Fibroblast of the conjunctiva (primary cell): ENCODE measurements around the gene CAPN15.
A peak's percentile ranks its signal among the peaks of the same experiment; 100 is the strongest.

Source experiments
- DNase-seq: peaks from one replicate; pipeline ENCODE4 v3.0.0-alpha.2; 2010; ENCODE audit warnings: low read depth

The CAPN15 gene

DNA sequence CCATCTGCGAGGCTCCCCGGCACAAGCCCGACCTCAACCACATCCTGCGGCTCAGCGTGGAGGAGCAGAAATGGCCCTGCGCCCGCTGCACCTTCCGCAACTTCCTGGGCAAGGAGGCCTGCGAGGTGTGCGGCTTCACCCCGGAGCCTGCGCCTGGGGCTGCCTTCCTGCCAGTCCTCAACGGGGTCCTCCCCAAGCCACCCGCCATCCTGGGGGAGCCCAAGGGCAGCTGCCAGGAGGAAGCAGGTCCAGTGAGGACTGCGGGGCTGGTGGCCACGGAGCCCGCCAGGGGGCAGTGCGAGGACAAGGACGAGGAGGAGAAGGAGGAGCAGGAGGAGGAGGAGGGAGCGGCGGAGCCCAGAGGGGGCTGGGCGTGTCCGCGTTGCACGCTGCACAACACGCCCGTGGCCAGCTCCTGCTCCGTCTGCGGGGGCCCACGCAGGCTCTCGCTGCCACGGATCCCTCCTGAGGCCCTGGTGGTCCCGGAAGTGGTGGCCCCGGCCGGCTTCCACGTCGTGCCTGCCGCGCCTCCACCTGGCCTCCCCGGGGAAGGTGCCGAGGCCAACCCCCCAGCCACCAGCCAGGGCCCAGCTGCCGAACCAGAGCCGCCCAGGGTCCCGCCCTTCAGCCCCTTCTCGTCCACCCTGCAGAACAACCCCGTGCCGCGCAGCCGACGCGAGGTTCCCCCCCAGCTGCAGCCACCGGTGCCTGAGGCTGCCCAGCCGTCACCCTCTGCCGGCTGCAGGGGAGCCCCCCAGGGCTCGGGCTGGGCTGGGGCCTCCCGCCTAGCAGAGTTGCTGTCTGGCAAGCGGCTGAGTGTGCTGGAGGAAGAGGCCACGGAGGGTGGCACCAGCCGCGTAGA lies 19.6 kb downstream of the CAPN15 start:
- no peak for DNase-seq

GRCh38 chr16:548586-548985 lies 21.1 kb downstream of the CAPN15 start:
- no peak for DNase-seq

GRCh38 chr16:549544-550263 lies 22.2 kb downstream of the CAPN15 start:
- no peak for DNase-seq

GRCh38 chr16:551210-551609 lies 23.7 kb downstream of the CAPN15 start:
- no peak for DNase-seq

DNA sequence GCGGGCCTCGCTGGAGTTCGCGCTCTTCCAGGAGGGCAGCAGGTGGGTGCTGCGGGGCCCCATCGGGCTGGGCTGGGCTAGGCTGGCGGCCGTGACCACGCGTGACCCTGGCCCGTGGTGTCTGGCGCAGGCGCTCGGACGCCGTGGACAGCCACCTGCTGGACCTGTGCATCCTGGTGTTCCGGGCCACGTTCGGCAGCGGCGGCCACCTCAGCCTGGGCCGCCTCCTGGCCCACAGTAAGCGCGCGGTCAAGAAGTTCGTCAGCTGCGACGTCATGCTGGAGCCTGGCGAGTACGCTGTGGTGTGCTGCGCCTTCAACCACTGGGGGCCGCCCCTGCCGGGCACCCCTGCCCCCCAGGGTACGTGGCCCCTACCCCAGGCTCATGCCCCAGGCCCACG lies 24.7 kb downstream of the CAPN15 start:
- DNase-seq: no peak

- no peak for DNase-seq
Observed at GRCh38 chr16:553601-554296, 26.2 kb downstream of the CAPN15 start.

- no peak for DNase-seq
Observed at GRCh38 chr16:554297-554621, 26.7 kb downstream of the CAPN15 start.

DNA sequence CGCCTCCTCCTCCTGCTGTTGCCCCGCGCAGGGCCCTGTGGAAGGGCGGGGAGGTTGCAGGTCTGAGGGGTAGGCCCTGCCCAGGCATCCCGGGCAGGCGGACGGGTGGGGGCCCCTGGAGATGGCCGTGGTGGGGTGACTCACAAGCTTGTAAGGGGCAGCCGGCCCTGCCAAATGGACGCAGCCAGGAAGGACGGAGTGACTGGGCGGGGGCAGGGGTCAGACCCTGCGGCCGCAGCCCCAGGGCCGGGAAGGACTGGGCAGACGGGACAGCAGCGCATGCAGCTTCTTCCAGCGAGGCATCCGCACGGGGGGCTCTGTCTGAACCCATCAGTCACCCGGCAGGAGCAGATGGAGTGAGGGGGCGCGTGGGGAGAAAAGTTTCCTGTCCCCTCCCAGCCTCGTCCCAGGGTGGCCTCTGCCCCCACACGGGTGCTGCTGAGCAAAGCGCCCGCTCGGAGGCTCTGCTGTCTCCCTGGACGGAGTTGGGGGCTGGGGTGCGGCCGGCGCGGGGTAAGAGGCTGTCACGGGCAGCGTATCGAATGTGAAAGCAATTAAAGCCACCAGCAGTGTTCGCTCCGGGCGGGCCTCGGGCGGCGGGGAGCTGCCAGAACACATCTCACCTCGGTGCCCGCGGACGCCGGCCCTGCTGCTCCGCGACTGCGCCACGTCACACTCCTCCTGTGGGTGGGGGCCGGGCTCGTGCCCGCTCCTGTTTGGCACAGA lies 27.3 kb downstream of the CAPN15 start:
- peak; percentile 42 for DNase-seq

GRCh38 chr16:555528-556473 lies 28.3 kb downstream of the CAPN15 start:
- DNase-seq: no peak

- no peak for DNase-seq
Observed at GRCh38 chr16:556474-557173, 29.1 kb downstream of the CAPN15 start.

GRCh38 chr16:557463-558297 lies 30.2 kb downstream of the CAPN15 start:
- DNase-seq: no peak

DNA sequence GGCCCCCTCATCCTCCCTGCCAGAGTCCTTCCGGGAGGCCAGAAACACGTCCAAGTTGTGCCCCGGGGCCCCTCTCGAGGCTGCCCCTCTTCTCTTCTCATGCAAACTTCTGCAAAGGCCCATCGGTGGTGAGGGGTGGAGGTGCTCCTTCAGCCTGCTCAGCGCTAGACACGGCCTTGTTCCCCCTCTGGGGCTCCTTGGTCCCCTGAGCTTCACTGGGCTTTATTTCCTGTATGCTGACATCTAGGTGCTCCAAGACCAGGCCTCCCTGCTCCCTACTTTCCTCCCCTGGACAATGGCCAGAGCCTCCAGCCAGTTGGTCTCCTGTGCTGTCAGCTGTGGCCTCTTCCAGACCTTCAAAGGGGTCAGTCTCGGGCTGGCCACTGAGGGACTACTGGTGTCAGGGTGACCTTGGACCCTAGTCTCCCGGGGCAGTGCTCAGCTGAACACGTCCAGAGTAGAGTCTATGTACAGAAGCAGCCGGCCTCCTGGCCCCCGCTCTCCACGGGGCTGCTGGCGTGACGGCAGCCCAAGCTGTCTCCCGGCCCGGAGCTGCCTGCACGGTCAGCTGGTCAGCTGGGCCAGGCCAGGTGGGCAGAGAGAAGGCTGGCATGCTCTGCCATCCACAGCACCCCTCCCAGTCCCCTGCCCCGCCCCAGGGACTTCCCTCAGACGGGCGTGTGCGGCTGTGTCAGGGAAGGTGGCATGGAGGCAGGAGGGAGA lies 30.9 kb downstream of the CAPN15 start:
- DNase-seq: no peak

DNA sequence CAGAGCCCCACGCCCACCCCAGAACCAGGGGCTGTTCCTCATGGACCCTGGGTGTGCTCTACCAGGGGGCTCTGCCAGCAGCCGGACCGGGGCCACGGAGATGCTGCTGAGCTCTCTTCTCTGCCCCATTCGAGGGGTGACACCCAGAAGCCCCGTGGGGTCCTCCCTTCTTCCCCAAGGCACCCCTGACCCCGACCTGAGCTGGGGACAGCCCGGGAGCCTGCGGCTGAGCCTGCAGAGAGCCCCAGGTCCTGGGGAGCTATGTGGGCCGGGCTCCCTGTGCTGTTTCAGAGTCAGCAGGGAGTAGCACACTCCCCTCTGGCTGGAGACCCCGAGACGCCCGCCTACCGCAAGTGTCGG lies 31.5 kb downstream of the CAPN15 start:
- no peak for DNase-seq

DNA sequence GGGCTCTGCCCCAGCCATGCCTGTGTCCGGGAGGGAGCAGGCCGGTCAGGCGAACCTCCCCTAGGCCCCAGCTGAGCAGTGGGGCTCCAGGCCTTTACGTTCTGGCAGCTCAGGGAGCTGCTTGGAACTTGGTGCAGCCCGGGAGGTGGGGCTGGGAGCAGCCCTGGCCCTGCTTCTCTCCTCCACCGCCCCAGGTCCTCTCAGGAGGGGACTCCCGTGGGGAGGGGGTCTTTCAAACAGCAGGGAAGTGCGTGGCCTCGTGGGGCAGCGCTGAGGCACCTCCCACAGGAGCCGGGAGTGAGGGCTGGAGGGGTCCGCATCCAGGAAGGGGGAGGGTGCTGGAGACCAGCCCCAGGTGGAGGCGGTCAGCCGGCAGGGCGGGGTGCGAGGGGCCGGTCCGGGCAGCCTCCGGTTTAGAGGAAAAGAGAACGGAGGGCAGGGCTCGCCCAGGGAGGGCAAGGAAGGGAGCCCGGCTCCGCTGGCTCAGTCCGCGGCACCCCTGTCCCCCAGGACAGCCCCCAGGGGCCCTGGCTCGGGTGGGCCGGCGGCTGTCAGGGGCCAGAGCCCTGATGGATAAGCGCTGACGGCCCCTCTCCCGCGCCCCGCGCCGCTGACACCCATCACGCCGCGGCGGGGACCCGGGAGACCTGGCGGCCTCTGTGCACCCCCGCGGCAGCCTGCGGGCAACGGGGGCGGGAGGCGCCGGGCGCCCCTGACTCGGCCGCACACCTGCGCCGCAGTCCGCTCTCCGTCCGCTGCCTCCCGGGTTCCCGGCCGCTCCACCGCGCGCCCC lies 32.1 kb downstream of the CAPN15 start:
- DNase-seq: no peak

- no peak for DNase-seq
Observed at GRCh38 chr16:560204-560700, 32.7 kb downstream of the CAPN15 start, which contains the start of gene PRR35. Gene PRR35, plus strand, starts transcription at chr16:560394. Its CDS starts 2,901 bp downstream, at chr16:563295.

DNA sequence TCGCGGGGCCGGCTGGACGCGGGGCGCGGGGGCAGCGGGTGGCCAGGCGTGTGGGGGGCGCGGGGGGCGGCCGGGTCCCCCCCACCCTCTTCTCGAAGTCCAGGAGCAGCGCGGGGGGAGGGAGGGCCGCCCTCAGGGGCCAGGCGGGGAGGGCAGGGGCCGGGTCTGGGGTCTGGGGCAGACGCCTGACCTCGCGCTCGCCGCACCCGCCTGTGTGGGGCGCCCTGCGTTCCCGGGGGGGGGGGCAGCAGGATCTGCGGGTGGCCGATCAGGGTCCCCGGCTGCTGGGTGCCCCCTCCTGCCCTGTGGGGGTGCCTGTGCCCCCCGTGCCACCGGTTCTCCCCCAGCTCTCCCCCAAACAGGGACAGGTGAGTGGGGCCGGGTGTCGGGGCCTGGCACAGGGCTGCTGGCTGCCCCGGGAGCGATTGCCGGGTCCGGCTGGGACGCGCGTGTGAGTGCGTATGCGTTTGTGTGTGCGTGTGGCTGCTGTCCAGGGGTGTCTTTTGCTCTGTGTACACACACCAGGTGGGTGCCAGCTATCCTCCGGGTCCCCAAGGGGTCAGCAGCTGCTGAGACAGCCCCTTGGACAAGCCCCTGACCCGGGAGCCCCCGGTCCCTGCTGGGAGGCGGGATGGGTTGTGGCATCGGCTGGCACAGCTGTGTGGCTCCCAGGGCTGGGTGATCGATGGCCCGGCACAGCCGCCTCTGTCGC lies 33.3 kb downstream of the CAPN15 start:
- DNase-seq: no peak

DNA sequence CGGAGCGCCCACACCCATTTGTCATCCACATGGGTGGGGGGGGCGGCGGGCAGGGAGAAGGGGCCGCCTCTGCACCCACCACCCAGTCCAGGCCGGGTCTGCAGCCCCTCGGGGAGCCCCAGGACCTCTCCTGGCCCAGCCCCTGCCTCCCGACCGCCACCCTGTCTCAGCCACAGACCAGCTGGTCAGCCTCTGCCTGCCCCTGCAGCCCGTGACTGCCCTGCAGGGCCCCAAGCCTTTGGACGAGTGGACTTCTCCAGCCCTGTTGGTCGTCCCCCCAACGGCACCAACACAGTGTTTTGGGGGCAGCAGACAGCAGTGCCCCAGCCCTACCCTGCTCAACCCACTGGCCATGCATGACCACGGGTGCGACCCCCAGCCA lies 33.9 kb downstream of the CAPN15 start:
- DNase-seq: no peak
